MM.1S (cell line): Measurements from ENCODE around the gene EAPP.
"Not testable (repeated sequence)": the region's sequence is repeated elsewhere in the genome, so short reads cannot be mapped to it uniquely, and the experiment has no call there.

Experiments
- DNase-seq: peaks from one replicate; pipeline ENCODE4 v3.0.0-alpha.2; 2015
- H2AFZ ChIP-seq: fragments of 300-600 bp; sonication (generic); 2 replicates; pipeline ENCODE4 v1.6.0; 2016; ENCODE audit warnings: antibody characterized with exemption, low read length
- H3F3A ChIP-seq: fragments of 300-600 bp; sonication (generic); 2 replicates; pipeline ENCODE4 v1.6.1; 2016; ENCODE audit warnings: mild to moderate bottlenecking, antibody characterized with exemption, low read length, moderate library complexity, mixed read lengths; ENCODE audit not compliant: insufficient read depth
- H3K27ac ChIP-seq: fragments of 300-600 bp; sonication (generic); 2 replicates; pipeline ENCODE4 v1.5.1; 2016; ENCODE audit warnings: mild to moderate bottlenecking, low read length
- H3K27me3 ChIP-seq: fragments of 300-600 bp; sonication (generic); replicated peaks from 2 replicates; pipeline ENCODE4 v1.6.0; 2016; ENCODE audit warnings: low read length; ENCODE audit not compliant: insufficient read depth
- H3K36me3 ChIP-seq: fragments of 300-600 bp; sonication (generic); replicated peaks from 2 replicates; pipeline ENCODE4 v1.6.1; 2016; ENCODE audit warnings: mild to moderate bottlenecking, low read length, mixed read lengths; ENCODE audit not compliant: insufficient read depth
- H3K4me1 ChIP-seq: fragments of 300-600 bp; sonication (generic); 2 replicates; pipeline ENCODE4 v1.6.1; 2016; ENCODE audit warnings: low read length, mixed read lengths
- H3K4me2 ChIP-seq: fragments of 300-600 bp; sonication (generic); 2 replicates; pipeline ENCODE4 v1.6.0; 2016; ENCODE audit warnings: low read depth, low read length
- H3K4me3 ChIP-seq: fragments of 300-600 bp; sonication (generic); 2 replicates; pipeline ENCODE4 v1.5.1; 2016; ENCODE audit warnings: low read length, mixed read lengths
- H3K79me2 ChIP-seq: fragments of 300-600 bp; sonication (generic); 2 replicates; pipeline ENCODE4 v1.6.1; 2016; ENCODE audit warnings: mixed run types, low read length, mixed read lengths
- H3K9ac ChIP-seq: fragments of 300-600 bp; sonication (generic); 2 replicates; pipeline ENCODE4 v1.6.1; 2016; ENCODE audit warnings: low read length, mixed read lengths
- H3K9me2 ChIP-seq: fragments of 300-600 bp; sonication (generic); replicated peaks from 2 replicates; pipeline ENCODE4 v1.6.1; 2016; ENCODE audit warnings: mild to moderate bottlenecking, low read length, mixed read lengths; ENCODE audit not compliant: insufficient read depth
- H3K9me3 ChIP-seq: fragments of 300-600 bp; sonication (generic); replicated peaks from 2 replicates; pipeline ENCODE4 v1.6.1; 2016; ENCODE audit warnings: mild to moderate bottlenecking, low read length, mixed read lengths; ENCODE audit not compliant: insufficient read depth
- H4K20me1 ChIP-seq: fragments of 300-600 bp; sonication (generic); 2 replicates; pipeline ENCODE4 v1.6.1; 2016; ENCODE audit warnings: mild to moderate bottlenecking, low read length, moderate library complexity, mixed read lengths; ENCODE audit not compliant: insufficient read depth
- CTCF ChIP-seq: fragments of 300-600 bp; sonication (generic); IDR thresholded peaks from 2 replicates; pipeline ENCODE4 v1.5.1; 2016; ENCODE audit warnings: antibody characterized with exemption, low read length, mixed read lengths
- EZH2 ChIP-seq: fragments of 300-600 bp; sonication (generic); optimal IDR thresholded peaks from 2 replicates; pipeline ENCODE3; 2017; ENCODE audit warnings: low read depth, mild to moderate bottlenecking, antibody characterized with exemption, low read length, mixed read lengths

EAPP gene

GRCh38 chr14:34520304-34520970 lies 19.1 kb downstream of the EAPP start:
- not testable (repeated sequence) for H3K9me2 ChIP-seq, H3K79me2 ChIP-seq, H4K20me1 ChIP-seq, H3K9me3 ChIP-seq, H3K27me3 ChIP-seq, H3K4me1 ChIP-seq, H3K36me3 ChIP-seq, H3K4me2 ChIP-seq, H3K4me3 ChIP-seq, H3K9ac ChIP-seq, H3F3A ChIP-seq, DNase-seq, H3K27ac ChIP-seq, H2AFZ ChIP-seq

- H3K27ac ChIP-seq = no peak overlapping the region
- H3K4me1 ChIP-seq = no peaks in the 10 kb centered on the region
- H4K20me1 ChIP-seq = no peaks in the 10 kb centered on the region
- H3K9me3 ChIP-seq = no peaks in the 10 kb centered on the region
- no peak for DNase-seq
- no peak overlapping the region for H3K4me2 ChIP-seq
- no peaks in the 10 kb centered on the region for H3K79me2 ChIP-seq
- TF ChIP-seq CTCF (no peak), EZH2 (no peak)
- no peaks in the 10 kb centered on the region for H3K36me3 ChIP-seq
- H2AFZ ChIP-seq = no peak overlapping the region
- H3F3A ChIP-seq = no peaks in the 10 kb centered on the region
- H3K9ac ChIP-seq = no peak overlapping the region
- H3K27me3 ChIP-seq = no peaks in the 10 kb centered on the region
- no peaks in the 10 kb centered on the region for H3K9me2 ChIP-seq
- no peak overlapping the region for H3K4me3 ChIP-seq
Measured at GRCh38 chr14:34507884-34508283, 31.6 kb downstream of the EAPP start.

GRCh38 chr14:34507459-34507858 lies 32.0 kb downstream of the EAPP start:
- Histone ChIP-seq H3K4me1 (no peaks in the 10 kb centered on the region), H3K4me2 (no peak overlapping the region), H3K9me3 (no peaks in the 10 kb centered on the region), H3K9me2 (no peaks in the 10 kb centered on the region), H4K20me1 (no peaks in the 10 kb centered on the region), H2AFZ (no peak overlapping the region), H3K9ac (no peak overlapping the region), H3K27ac (no peak overlapping the region), H3K4me3 (no peak overlapping the region), H3K79me2 (no peaks in the 10 kb centered on the region), H3K27me3 (no peaks in the 10 kb centered on the region), H3K36me3 (no peaks in the 10 kb centered on the region), H3F3A (no peaks in the 10 kb centered on the region)
- TF ChIP-seq CTCF = no peak
- DNase-seq = no peak

- H4K20me1 ChIP-seq, DNase-seq, H3K9me2 ChIP-seq: not testable (repeated sequence)
Measured at GRCh38 chr14:34505124-34505491, 34.4 kb downstream of the EAPP start.

GRCh38 chr14:34504027-34504426 lies 35.5 kb downstream of the EAPP start:
- H3K27me3 ChIP-seq, H3K36me3 ChIP-seq, DNase-seq, H3F3A ChIP-seq, H3K9ac ChIP-seq, H3K9me3 ChIP-seq, H3K9me2 ChIP-seq, H3K4me3 ChIP-seq, H2AFZ ChIP-seq, H3K79me2 ChIP-seq, H3K4me2 ChIP-seq, H4K20me1 ChIP-seq, H3K4me1 ChIP-seq, H3K27ac ChIP-seq: not testable (repeated sequence)

More at GRCh38 chr14:34505124-34505491, 34.4 kb downstream of the EAPP start:
- not testable (repeated sequence) for H2AFZ ChIP-seq, H3K27ac ChIP-seq, H3K79me2 ChIP-seq, H3K4me2 ChIP-seq, H3K4me1 ChIP-seq, H3K9me3 ChIP-seq, H3K27me3 ChIP-seq, H3K4me3 ChIP-seq, H3K36me3 ChIP-seq, H3K9ac ChIP-seq, H3F3A ChIP-seq
